Measurements from ENCODE around the gene REX1BD. TPM values are rescaled to one million over a fixed set of nuclear protein-coding genes. Genes with fewer than 3 reads are reported as not detected.

Gene REX1BD
- total and polyA plus RNA-seq, 8 donors, result 20.4 to 52.1 (median 34.1) TPM

DNA sequence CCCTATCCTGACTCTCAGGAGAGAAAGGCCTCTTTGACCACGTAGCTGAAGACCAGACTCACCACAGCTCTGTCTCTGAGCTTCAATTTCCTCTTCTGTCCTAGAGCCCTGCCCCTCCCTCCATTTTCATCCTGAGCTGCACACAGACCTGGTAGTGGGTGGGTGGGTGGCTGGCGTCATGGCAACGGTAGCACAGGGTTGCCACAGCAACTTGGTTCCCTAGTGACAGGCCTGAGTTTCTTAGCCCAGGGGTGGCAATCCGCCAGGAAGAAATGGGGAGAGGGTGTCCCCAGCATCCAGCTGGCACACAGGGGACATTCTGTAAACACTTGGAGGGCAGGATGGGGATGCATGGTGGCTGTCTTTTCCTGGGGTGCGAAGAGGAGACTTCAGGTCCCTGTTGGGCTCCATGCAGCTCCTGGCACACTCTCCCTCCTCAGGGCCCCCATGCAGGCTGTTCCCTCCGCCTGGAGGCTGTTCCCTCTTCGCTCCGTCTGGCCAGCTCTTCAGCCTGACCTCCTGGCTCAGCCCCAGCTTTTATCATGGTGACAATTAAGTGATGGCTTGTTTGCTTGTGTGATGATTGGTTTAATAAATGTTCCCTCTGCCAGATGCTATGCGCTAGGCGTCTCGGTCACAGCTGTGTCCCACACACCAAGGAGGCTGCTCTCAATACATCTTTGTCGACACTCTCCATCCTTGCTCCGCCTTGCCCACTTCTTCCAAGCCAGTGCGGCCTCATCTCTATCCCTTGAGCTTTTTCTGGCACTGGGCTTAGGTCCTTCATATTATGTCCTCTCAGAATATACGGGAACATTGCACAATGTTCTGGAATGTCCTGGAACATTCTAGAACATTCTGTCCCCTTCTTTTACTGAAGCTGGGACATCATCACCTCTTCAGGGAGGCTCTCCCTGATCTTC, 40.8 kb downstream of the REX1BD start:
- no peaks in the 10 kb centered on the region for H3K4me1 ChIP-seq
- DNase-seq (no peak), ATAC-seq (no peak)
- intact Hi-C loops (cut with DNase I), result no loop called here
- H3K27ac ChIP-seq, result no peak overlapping the region
- no peak overlapping the region for H3K4me3 ChIP-seq
- no peaks in the 10 kb centered on the region for H3K36me3 ChIP-seq
- H3K9me3 ChIP-seq, result no peaks in the 10 kb centered on the region
- no peak for TF ChIP-seq CTCF (IDR thresholded peaks at IDR 0.05)
- peaks cover 0 to 6% of the 10 kb centered on the region in 2 donors for H3K27me3 ChIP-seq

- Histone ChIP-seq H3K27ac (no peak overlapping the region), H3K27me3 (peaks cover 0 to 6% of the 10 kb centered on the region in 2 donors), H3K9me3 (no peaks in the 10 kb centered on the region), H3K36me3 (no peaks in the 10 kb centered on the region), H3K4me3 (no peak overlapping the region), H3K4me1 (peaks cover 2 to 14% of the 10 kb centered on the region in 2 donors)
- no peak for TF ChIP-seq CTCF (IDR thresholded peaks at IDR 0.05)
- intact Hi-C loops (cut with DNase I), result no loop called here
- ATAC-seq (no peak), DNase-seq (no peak)
These were observed 44.7 kb downstream of the REX1BD start for GRCh38 chr19:18633321-18633720.

DNA sequence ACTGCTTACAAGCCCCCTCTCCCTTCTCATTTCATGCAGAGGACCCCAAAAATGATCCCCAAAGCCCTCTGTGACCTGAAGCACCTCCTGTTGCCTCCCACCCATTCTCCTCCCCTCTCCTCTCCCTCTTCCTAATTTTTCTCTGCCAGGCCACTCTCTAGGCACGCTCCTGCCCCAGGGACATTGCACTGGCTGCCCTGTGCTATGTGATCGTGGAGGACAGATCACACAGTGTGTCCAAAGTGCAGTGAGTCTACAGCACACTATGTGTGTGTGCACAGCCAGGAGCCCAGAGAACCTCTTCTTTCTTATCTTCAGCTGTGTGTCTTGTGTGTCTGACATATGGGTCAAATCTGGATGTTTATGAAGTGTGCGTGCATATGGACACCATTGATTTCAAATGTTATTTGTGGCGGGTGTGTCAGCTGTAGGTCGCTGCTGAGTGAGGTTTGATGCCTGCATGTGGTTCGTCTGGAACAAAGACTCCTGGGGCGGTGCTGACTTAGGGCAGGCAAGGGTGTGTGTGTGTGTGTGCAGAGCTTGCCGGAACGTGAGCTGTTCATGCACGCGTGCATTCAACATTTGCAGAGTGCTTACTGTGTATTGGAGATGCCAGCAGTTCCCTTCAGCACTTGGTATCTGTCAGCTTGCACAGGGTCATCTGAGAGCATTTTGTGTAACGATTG, 46.2 kb downstream of the REX1BD start:
- no peaks in the 10 kb centered on the region for H3K9me3 ChIP-seq
- no peak overlapping the region for H3K27ac ChIP-seq
- H3K27me3 ChIP-seq, result peaks cover 0 to 2% of the 10 kb centered on the region in 2 donors
- H3K36me3 ChIP-seq, result no peaks in the 10 kb centered on the region
- TF ChIP-seq CTCF (IDR thresholded peaks at IDR 0.05), result no peak
- ATAC-seq (no peak), DNase-seq (no peak)
- H3K4me3 ChIP-seq, result no peak overlapping the region
- intact Hi-C loops (cut with DNase I), result no loop called here
- H3K4me1 ChIP-seq, result peaks cover 3 to 18% of the 10 kb centered on the region in 2 donors

DNA sequence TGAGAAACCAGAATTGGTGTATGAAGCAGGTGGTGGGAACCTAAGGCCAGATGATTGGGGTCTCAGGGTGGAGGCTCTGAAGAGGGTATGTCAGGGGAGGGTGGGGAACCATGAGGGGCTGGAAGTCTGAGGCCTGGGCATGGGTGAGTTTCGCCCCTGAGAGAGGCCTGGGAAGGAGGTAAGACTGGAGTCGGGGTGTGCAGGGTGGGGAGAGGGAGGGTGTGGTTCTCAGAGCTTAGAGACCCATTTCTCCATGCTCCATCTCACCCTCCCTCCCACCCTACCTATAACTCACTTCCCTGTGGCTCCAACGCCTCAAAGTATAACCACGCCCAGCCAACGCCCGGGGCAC, 47.2 kb downstream of the REX1BD start:
- ATAC-seq (no peak), DNase-seq (no peak)
- H3K4me1 ChIP-seq, result peaks cover 3 to 18% of the 10 kb centered on the region in 2 donors
- H3K4me3 ChIP-seq, result peak overlapping the region in 1 of 2 donors; percentile 64
- H3K9me3 ChIP-seq, result no peaks in the 10 kb centered on the region
- H3K36me3 ChIP-seq, result no peaks in the 10 kb centered on the region
- no peaks in the 10 kb centered on the region for H3K27me3 ChIP-seq
- intact Hi-C loops (cut with DNase I), result no loop called here
- H3K27ac ChIP-seq, result no peak overlapping the region
- TF ChIP-seq CTCF (IDR thresholded peaks at IDR 0.05), result no peak
